IPS-20b (cell line): Measurements from ENCODE around the gene VSIG1.

Source experiments
- H3K27ac ChIP-seq: one replicate; pipeline ENCODE4 v1.5.1; 2013; ENCODE audit warnings: low read length
- H3K27me3 ChIP-seq: 2 replicates; pipeline ENCODE4 v1.6.1; 2013; ENCODE audit warnings: mild to moderate bottlenecking, low read length, inconsistent platforms; ENCODE audit not compliant: insufficient read depth
- H3K36me3 ChIP-seq: 2 replicates; pipeline ENCODE4 v1.6.1; 2013; ENCODE audit warnings: low read depth, mild to moderate bottlenecking, inconsistent platforms, low read length, moderate library complexity; ENCODE audit not compliant: insufficient read depth
- H3K4me1 ChIP-seq: 2 replicates; pipeline ENCODE4 v1.6.1; 2013; ENCODE audit warnings: mild to moderate bottlenecking, control low read depth, inconsistent platforms, low read length, moderate library complexity; ENCODE audit not compliant: insufficient read depth
- H3K4me3 ChIP-seq: 2 replicates; pipeline ENCODE4 v1.5.1; 2013; ENCODE audit warnings: mild to moderate bottlenecking, low read length, inconsistent platforms
- H3K9ac ChIP-seq: 2 replicates; pipeline ENCODE4 v1.6.1; 2013; ENCODE audit warnings: low read depth, mild to moderate bottlenecking, inconsistent platforms, low read length, moderate library complexity
- H3K9me3 ChIP-seq: 2 replicates; pipeline ENCODE4 v1.6.1; 2013; ENCODE audit warnings: mild to moderate bottlenecking, low read depth, low read length, inconsistent platforms; ENCODE audit not compliant: insufficient read depth

The VSIG1 gene

DNA sequence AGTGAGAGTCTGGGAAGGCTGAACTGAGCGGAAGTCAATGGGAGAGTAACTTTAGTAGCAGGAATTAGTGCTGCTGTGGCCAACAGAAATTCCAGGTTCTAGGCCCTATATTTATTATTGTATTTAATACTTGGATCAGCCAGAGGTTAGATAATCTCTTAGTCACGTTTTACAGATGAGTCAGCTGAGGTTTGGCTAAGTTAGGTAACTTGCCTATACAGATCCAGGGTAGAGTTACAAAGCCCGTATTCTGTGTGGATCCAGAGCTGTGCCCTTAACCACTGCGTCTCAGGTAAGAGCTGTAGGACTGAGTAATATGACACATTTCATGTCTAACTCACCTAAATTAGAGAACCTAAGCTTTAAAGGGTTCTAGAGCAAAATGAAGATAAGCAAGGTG is 26.0 kb downstream of the VSIG1 start:
- H3K27me3 ChIP-seq = no peaks in the 10 kb centered on the region
- H3K27ac ChIP-seq = no peak overlapping the region
- H3K9me3 ChIP-seq = no peaks in the 10 kb centered on the region
- H3K4me3 ChIP-seq = no peak overlapping the region
- no peaks in the 10 kb centered on the region for H3K36me3 ChIP-seq
- H3K9ac ChIP-seq = no peak overlapping the region
- no peaks in the 10 kb centered on the region for H3K4me1 ChIP-seq

DNA sequence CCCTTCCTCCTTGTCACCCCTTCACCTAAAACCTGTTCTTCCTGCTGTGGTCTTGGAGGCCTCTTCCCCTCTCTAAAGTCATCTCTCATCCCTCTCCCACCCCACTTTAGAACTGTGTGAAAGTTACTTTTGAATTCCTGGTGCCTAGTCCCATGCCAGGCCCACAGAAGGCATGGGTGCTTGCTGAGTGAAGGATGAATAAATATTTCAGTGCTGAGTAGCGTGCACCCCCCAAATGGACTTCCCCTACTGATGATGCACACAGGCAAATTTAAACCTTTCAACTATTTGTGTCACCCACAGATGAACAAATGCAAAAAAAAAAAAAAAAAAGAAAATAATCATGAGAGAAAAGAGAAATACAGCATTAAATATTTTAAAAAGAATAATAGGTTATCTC is 26.7 kb downstream of the VSIG1 start:
- Histone ChIP-seq H3K9ac (no peak overlapping the region), H3K27me3 (no peaks in the 10 kb centered on the region), H3K4me1 (no peaks in the 10 kb centered on the region), H3K27ac (no peak overlapping the region), H3K4me3 (no peak overlapping the region), H3K9me3 (no peaks in the 10 kb centered on the region), H3K36me3 (no peaks in the 10 kb centered on the region)

DNA sequence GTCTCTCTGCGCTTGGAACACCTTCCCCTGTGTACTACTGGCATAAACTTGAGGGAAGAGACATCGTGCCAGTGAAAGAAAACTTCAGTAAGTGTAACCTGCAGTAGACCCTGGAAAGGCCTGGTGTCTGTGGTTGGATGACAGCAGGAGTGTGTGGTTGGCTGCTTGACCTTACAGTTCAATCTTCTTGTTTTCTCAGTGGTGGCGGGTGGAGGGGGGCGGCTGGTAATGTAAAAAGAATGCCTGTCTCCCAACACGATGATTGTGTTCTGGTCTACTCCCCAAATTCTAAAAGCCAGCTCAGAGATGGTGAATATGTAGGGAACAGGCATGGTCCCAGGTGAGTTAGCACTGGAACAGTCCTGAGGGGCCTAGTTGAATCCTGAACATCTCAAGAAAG is 27.9 kb downstream of the VSIG1 start:
- Histone ChIP-seq H3K9me3 (no peaks in the 10 kb centered on the region), H3K9ac (no peak overlapping the region), H3K4me1 (no peaks in the 10 kb centered on the region), H3K36me3 (no peaks in the 10 kb centered on the region), H3K27ac (no peak overlapping the region), H3K4me3 (no peak overlapping the region), H3K27me3 (no peaks in the 10 kb centered on the region)

DNA sequence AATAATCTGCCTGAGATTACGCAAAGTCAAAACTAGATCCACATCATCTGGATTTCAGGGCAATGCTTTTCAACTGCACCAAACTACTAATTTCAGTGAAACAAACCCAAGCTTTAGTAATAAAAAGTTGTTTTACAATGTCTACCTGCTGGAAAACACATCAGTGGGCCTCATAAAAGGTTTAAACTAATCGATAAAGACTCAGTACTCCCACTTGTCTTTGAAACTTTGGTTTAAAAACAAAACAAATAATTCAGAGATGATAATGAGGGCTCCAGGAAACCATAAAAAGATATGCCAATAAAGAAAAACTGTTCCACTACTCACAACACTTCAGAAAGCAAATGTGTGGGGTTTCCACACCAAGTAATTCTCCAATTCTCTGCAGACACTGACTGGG is 36.2 kb downstream of the VSIG1 start:
- Histone ChIP-seq H3K4me3 (no peak overlapping the region), H3K4me1 (no peaks in the 10 kb centered on the region), H3K9me3 (no peaks in the 10 kb centered on the region), H3K27ac (no peak overlapping the region), H3K36me3 (peaks cover 14% of the 10 kb centered on the region; the same call in 1 of the 2 replicates), H3K27me3 (no peaks in the 10 kb centered on the region), H3K9ac (no peak overlapping the region)

DNA sequence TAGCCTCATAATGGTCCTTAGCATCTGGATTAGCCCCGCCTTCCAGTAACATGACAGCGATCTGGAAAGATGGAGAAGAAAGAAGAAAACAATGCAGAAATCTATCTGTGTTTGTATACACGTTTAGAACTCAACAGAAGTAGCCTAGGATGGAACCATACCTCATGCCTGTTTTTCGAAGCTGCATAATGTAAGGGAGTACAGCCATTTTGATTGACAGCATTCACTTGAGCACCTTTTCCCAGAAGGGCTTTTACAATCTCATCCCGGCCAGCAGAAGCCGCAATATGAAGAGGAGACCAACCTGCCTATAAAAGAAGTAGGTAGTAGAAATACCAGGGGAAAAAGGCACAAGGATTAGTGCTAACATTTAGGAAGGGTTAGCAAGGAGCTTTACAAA is 42.9 kb downstream of the VSIG1 start:
- Histone ChIP-seq H3K27me3 (no peaks in the 10 kb centered on the region), H3K9me3 (no peaks in the 10 kb centered on the region), H3K27ac (no peak overlapping the region), H3K4me1 (no peaks in the 10 kb centered on the region), H3K4me3 (no peak overlapping the region), H3K36me3 (peaks cover 27% of the 10 kb centered on the region), H3K9ac (no peak overlapping the region)

DNA sequence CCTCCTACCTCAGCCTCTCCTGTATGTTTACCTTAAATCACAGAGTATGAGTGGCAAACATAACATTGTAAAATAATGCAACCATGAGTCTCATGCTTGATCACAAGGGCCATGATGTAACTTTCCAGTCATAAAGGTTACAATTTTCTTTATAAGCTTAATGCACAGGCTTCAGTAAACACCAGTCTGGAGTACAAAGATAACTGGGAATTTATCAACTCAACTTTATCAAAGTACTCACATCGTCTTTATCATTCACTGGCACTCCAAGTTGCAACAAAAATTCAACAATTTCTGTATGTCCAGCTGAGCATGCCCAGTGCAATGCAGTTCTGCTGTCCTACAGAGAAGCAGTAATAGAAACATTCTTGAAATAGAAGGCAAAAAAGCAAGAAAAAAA is 43.6 kb downstream of the VSIG1 start:
- H3K4me1 ChIP-seq = no peaks in the 10 kb centered on the region
- H3K27ac ChIP-seq = no peak overlapping the region
- H3K36me3 ChIP-seq = peaks cover 27% of the 10 kb centered on the region
- no peak overlapping the region for H3K9ac ChIP-seq
- no peaks in the 10 kb centered on the region for H3K27me3 ChIP-seq
- no peaks in the 10 kb centered on the region for H3K9me3 ChIP-seq
- H3K4me3 ChIP-seq = no peak overlapping the region

DNA sequence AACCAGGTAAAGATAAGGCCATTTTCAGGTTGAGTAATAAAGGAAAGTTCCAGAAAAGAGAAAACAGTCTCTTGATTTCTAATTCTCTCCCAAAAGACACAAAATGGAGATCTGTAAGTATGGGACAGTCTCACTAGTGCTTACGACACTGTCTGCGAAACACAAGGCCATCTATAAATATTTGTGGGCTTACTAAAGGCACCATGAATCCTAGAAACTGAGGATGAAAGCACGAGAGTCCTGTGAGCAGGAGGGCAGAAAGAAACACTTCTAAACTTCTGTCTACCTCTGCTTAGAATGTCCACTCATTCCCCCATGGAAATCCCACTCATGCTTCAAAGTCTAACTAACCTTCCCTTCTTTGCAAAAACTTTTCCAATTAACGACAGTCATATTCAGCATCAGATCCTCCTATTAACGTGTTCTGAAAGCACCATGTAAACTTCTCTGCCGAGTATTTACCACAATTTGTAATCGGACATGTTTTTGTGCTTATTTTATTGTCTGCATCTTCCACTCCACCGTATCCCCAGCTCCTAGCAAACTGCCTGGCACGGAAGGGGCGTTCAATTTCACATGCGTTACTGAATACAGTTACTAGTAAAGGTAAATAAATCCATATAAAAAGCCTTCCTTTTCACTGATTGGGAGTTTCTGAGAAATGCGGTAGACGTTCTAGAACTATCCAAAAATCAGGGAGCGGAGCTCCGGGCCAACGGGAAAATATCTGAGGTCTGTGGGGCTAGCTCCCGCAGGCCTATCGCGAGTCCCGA is 45.8 kb downstream of the VSIG1 start:
- H3K27ac ChIP-seq = peak overlapping the region; percentile 18
- no peaks in the 10 kb centered on the region for H3K4me1 ChIP-seq
- no peaks in the 10 kb centered on the region for H3K9me3 ChIP-seq
- peak overlapping the region; percentile 92 for H3K9ac ChIP-seq
- peaks cover 12% of the 10 kb centered on the region for H3K36me3 ChIP-seq
- H3K4me3 ChIP-seq = peak overlapping the region; percentile 94
- no peaks in the 10 kb centered on the region for H3K27me3 ChIP-seq

DNA sequence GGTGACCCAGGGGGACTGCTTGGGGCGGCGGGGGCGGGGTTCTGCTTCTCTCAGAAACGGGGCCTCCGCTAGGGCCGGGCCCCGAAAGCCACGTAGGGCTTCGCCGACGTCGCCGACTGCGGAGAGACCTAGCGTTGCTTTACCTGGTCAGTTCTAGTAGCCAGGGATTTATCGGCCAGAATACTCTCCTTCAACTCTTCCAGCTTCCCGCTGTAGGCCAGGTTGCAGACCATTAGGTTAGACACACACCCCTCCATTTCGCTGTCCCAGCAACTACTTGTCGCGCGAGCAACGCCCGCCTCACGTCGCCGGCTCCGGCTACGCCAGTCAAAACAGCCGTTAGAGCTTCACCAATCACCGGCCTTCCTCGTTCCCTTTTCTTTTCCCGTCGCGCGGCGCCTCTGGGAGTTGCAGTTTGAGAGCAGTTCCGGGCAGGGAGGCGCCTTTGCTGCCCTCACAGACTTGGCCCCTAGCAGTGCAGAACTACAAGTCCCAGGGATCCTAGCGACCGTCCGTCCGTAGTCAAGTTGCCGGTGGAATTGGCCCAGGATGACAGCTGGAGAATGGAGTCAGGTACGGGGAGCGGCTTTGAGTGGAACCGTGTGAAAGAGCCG is 46.5 kb downstream of the VSIG1 start, which contains the start of the genes ATG4A and PSMD10:
Gene ATG4A (plus strand): TSS at position 515 of the 614 bp plus-strand sequence. CDS start 49 bp downstream, at position 564.
Gene PSMD10 (minus strand): TSS at position 279 of the 614 bp plus-strand sequence. CDS start 22 bp downstream, at position 257.
- H3K4me1 ChIP-seq = no peaks in the 10 kb centered on the region
- H3K4me3 ChIP-seq = peak within 1 kb of the TSS; percentile 94
- peak within 1 kb of the TSS; percentile 92 for H3K9ac ChIP-seq
- peaks cover 12% of the 10 kb centered on the region for H3K36me3 ChIP-seq
- no peaks in the 10 kb centered on the region for H3K9me3 ChIP-seq
- no peaks in the 10 kb centered on the region for H3K27me3 ChIP-seq
- H3K27ac ChIP-seq = peak within 1 kb of the TSS; percentile 18

DNA sequence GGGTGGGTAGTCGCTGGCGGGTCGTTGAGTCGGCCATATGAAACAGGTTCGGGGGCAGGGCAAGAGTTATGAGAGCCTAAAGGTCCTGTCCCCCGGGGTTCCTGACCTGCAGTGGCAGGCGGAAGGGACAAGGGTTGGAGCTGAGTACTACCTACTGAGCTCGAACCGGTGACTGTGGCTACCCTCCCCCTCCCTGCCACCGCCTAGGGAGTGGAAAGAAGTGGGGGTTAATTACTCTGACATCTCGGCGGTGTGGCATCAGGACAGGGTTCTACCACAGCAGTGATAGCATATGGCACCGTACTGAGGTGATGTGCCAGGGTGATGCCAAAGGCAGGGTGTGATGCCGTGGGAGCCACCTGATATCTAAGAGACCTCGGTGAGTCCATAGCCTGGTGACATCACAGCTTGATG is 47.0 kb downstream of the VSIG1 start:
- no peak overlapping the region for H3K9ac ChIP-seq
- H3K9me3 ChIP-seq = no peaks in the 10 kb centered on the region
- H3K4me3 ChIP-seq = peak overlapping the region; percentile 94
- H3K4me1 ChIP-seq = no peaks in the 10 kb centered on the region
- H3K27me3 ChIP-seq = no peaks in the 10 kb centered on the region
- peaks cover 8% of the 10 kb centered on the region for H3K36me3 ChIP-seq
- H3K27ac ChIP-seq = no peak overlapping the region

DNA sequence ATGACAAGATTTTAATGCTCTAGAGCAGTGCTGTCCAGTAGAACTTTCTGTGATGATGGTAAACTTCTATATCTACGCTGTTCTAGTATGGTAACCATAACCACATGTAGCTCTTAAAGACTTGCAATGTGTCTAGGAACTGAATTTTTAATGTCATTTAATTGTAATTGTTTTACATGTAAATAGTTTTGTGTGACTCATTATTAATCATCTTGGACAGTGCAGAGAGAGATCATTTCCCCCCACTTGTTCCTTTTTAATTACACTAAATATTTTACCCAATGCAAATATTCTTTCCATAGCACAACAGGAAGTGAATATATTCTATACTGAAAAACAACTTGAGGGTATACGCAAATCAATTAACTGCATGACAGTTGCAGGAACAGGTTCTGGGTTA is 52.5 kb downstream of the VSIG1 start:
- Histone ChIP-seq H3K4me3 (no peak overlapping the region), H3K9me3 (no peaks in the 10 kb centered on the region), H3K27ac (no peak overlapping the region), H3K36me3 (no peaks in the 10 kb centered on the region), H3K4me1 (no peaks in the 10 kb centered on the region), H3K27me3 (no peaks in the 10 kb centered on the region), H3K9ac (no peak overlapping the region)

DNA sequence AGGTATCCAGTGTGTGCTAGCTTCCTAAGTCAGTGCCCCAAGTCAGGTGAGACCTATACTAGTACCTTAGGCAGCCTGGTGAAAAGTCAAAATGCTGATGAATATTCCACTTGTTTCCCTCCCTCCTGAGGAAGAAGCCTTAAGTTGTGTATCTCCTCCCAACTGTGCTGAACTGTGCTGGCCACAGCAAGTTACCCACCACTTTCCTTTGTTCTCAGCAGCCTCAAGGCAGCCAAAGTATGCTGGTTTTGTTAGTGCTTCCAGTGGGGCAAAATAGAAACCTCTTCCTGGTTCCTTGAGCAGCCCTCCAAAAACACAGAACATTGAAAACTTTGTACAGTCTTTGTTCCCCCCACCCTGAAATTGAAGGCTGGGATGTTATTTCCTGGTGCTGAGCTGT is 60.6 kb downstream of the VSIG1 start:
- no peak overlapping the region for H3K4me3 ChIP-seq
- H3K9me3 ChIP-seq = no peaks in the 10 kb centered on the region
- H3K4me1 ChIP-seq = no peaks in the 10 kb centered on the region
- no peak overlapping the region for H3K9ac ChIP-seq
- H3K27ac ChIP-seq = no peak overlapping the region
- no peaks in the 10 kb centered on the region for H3K36me3 ChIP-seq
- H3K27me3 ChIP-seq = no peaks in the 10 kb centered on the region

DNA sequence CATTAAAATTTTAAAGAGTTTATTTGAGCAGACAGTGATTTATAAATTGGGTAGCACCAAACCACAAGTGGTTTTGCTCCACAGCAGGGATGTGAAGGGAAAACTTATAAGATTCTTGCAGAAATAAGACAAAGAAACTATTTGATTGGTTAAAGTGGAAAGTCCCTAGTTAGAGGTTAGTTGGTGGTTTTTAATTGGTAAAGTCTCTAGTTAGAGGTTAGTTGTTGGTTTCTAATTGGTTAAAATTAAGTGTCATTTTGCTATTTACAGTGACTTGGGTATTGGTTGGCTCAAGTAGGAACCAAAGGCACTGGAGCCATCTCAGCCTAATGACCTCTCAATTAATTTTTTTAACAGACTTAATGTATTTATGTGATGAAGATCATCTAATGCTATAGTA is 69.7 kb downstream of the VSIG1 start:
- Histone ChIP-seq H3K27me3 (no peaks in the 10 kb centered on the region), H3K36me3 (no peaks in the 10 kb centered on the region), H3K9ac (no peak overlapping the region), H3K9me3 (no peaks in the 10 kb centered on the region), H3K4me3 (no peak overlapping the region), H3K4me1 (no peaks in the 10 kb centered on the region), H3K27ac (no peak overlapping the region)
